Measurements from ENCODE around the gene CTDSP1. TPM values are rescaled to one million over a fixed set of nuclear protein-coding genes. Genes with fewer than 3 reads are reported as not detected.

The CTDSP1 gene
- 10 to 100 TPM; 67.2 to 98.9 TPM for total RNA-seq

- DNase-seq (peak; percentile 97 to 99 (median 98)), ATAC-seq (peak; percentile 70)
- peak within 1 kb of the TSS; percentile 95 to 100 (median 98) for H3K27ac ChIP-seq
- no peaks in the 10 kb centered on the region for H3K9me3 ChIP-seq
- intact Hi-C loops (cut with DNase I): no loop called here
- no peaks in the 10 kb centered on the region for H3K27me3 ChIP-seq
- H3K36me3 ChIP-seq (replicated peaks in 1 of 2; ENCODE audit: insufficient read depth in 1 of 2, low read depth in 2 of 2): peaks cover 7 to 13% of the 10 kb centered on the region in 2 donors
- H3K4me3 ChIP-seq: peak within 1 kb of the TSS; percentile 90 to 98
- H3K4me1 ChIP-seq: peaks cover 58% of the 10 kb centered on the region
- TF ChIP-seq CTCF (IDR thresholded peaks at IDR 0.05): peak in 2 of 7 experiments; percentile 18 to 45
- peak; percentile 58 to 67 (median 63) for TF ChIP-seq POLR2A (IDR thresholded peaks at IDR 0.05)
- WGBS, 2 donors: 0% methylated on average over 3 to 56 of the region's 78 CpGs
Measured at GRCh38 chr2:218399391-218400166, at the start of gene CTDSP1. Gene CTDSP1 (plus strand): TSS chr2:218399868. CDS start chr2:218400091, 223 bp downstream.

- ATAC-seq (no peak), DNase-seq (no peak)
- H3K36me3 ChIP-seq (replicated peaks in 1 of 2; ENCODE audit: insufficient read depth in 1 of 2, low read depth in 2 of 2): no peaks in the 10 kb centered on the region
- peaks cover 0 to 5% (median 0%) of the 10 kb centered on the region in 3 donors for H3K9me3 ChIP-seq
- H3K27ac ChIP-seq: no peak overlapping the region
- H3K27me3 ChIP-seq: no peaks in the 10 kb centered on the region
- TF ChIP-seq POLR2A (IDR thresholded peaks at IDR 0.05) (no peak), CTCF (IDR thresholded peaks at IDR 0.05) (no peak)
- H3K4me3 ChIP-seq: no peak overlapping the region
- H3K4me1 ChIP-seq: peaks cover 19% of the 10 kb centered on the region
- intact Hi-C loops (cut with DNase I): no loop called here
- 91 to 93% methylated on average over 14 of the region's 14 CpGs for whole genome bisulfite sequencing, 2 donors
Measured at GRCh38 chr2:218354045-218354444, 45.6 kb upstream of the CTDSP1 start.

GRCh38 chr2:218354850-218355443 lies 44.7 kb upstream of the CTDSP1 start:
- Histone ChIP-seq H3K27me3 (no peaks in the 10 kb centered on the region), H3K9me3 (peaks cover 0 to 5% (median 0%) of the 10 kb centered on the region in 3 donors), H3K27ac (no peak overlapping the region), H3K36me3 (replicated peaks in 1 of 2; ENCODE audit: insufficient read depth in 1 of 2, low read depth in 2 of 2) (no peaks in the 10 kb centered on the region), H3K4me3 (no peak overlapping the region), H3K4me1 (peaks cover 24% of the 10 kb centered on the region)
- WGBS, 2 donors: 73% methylated on average over 20 of the region's 20 CpGs
- no peak for DNase-seq
- no peak for ATAC-seq
- intact Hi-C loops (cut with DNase I): loop anchor here (5.0 kb wide), 1 partner anchor 53 kb away; no protein-coding TSS in a partner anchor
- TF ChIP-seq POLR2A (IDR thresholded peaks at IDR 0.05): no peak
- no peak for TF ChIP-seq CTCF (IDR thresholded peaks at IDR 0.05)

- no peaks in the 10 kb centered on the region for H3K27me3 ChIP-seq
- peak in 1 of 3 donors; percentile 12 for TF ChIP-seq POLR2A (IDR thresholded peaks at IDR 0.05)
- no peak for TF ChIP-seq CTCF (IDR thresholded peaks at IDR 0.05)
- WGBS, 2 donors: 57 to 61% methylated on average over 16 of the region's 17 CpGs
- no peaks in the 10 kb centered on the region for H3K36me3 ChIP-seq (replicated peaks in 1 of 2; ENCODE audit: insufficient read depth in 1 of 2, low read depth in 2 of 2)
- ATAC-seq: no peak
- H3K4me3 ChIP-seq: no peak overlapping the region
- H3K27ac ChIP-seq: peak overlapping the region; percentile 16 to 76 (median 66)
- intact Hi-C loops (cut with DNase I): loop anchor here (5.0 kb wide), 1 partner anchor 55 kb away; no protein-coding TSS in a partner anchor
- peaks cover 26% of the 10 kb centered on the region for H3K4me1 ChIP-seq
- peak in 1 of 4 donors; percentile 12 for DNase-seq
- no peaks in the 10 kb centered on the region for H3K9me3 ChIP-seq
Measured at GRCh38 chr2:218357236-218358177, 42.2 kb upstream of the CTDSP1 start.

Data from body of pancreas (tissue), 4 donors.